ENCODE data around the gene CXorf58. TPM values are rescaled to one million over a fixed set of nuclear protein-coding genes. Genes with fewer than 3 reads are reported as not detected.
A peak's percentile ranks its signal among the peaks of the same experiment; 100 is the strongest.

Gene CXorf58
- total RNA-seq, 1 donor from 2014 or later, result not detected

GRCh38 chrX:23944234-23944633 is 36.4 kb downstream of the CXorf58 start:
- TF ChIP-seq, protein P1, sequence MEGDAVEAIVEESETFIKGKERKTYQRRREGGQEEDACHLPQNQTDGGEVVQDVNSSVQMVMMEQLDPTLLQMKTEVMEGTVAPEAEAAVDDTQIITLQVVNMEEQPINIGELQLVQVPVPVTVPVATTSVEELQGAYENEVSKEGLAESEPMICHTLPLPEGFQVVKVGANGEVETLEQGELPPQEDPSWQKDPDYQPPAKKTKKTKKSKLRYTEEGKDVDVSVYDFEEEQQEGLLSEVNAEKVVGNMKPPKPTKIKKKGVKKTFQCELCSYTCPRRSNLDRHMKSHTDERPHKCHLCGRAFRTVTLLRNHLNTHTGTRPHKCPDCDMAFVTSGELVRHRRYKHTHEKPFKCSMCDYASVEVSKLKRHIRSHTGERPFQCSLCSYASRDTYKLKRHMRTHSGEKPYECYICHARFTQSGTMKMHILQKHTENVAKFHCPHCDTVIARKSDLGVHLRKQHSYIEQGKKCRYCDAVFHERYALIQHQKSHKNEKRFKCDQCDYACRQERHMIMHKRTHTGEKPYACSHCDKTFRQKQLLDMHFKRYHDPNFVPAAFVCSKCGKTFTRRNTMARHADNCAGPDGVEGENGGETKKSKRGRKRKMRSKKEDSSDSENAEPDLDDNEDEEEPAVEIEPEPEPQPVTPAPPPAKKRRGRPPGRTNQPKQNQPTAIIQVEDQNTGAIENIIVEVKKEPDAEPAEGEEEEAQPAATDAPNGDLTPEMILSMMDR (IDR thresholded peaks at IDR 0.05), result no peak
- no peaks in the 10 kb centered on the region for H3K9me3 Mint-ChIP-seq (ENCODE audit: unreplicated experiment)
- H3K4me1 Mint-ChIP-seq (ENCODE audit: unreplicated experiment), result peaks cover under 1% of the 10 kb centered on the region
- H3K36me3 Mint-ChIP-seq (ENCODE audit: unreplicated experiment), result peaks cover 2% of the 10 kb centered on the region
- peaks cover 11% of the 10 kb centered on the region for H3K27me3 Mint-ChIP-seq (ENCODE audit: unreplicated experiment)
- H3K27ac Mint-ChIP-seq (ENCODE audit: unreplicated experiment), result no peak overlapping the region
- H3K4me3 Mint-ChIP-seq (ENCODE audit: unreplicated experiment), result no peak overlapping the region
- DNase-seq (ENCODE audit: extremely low spot score, unreplicated experiment), result no peak

- Mint-ChIP-seq H3K4me1 (ENCODE audit: unreplicated experiment) (no peaks in the 10 kb centered on the region), H3K27me3 (ENCODE audit: unreplicated experiment) (peaks cover 11% of the 10 kb centered on the region), H3K27ac (ENCODE audit: unreplicated experiment) (no peak overlapping the region), H3K4me3 (ENCODE audit: unreplicated experiment) (no peak overlapping the region), H3K36me3 (ENCODE audit: unreplicated experiment) (peaks cover 2% of the 10 kb centered on the region), H3K9me3 (ENCODE audit: unreplicated experiment) (no peaks in the 10 kb centered on the region)
- DNase-seq (ENCODE audit: extremely low spot score, unreplicated experiment), result no peak
- TF ChIP-seq, protein P1 (IDR thresholded peaks at IDR 0.05), result no peak
Observed at GRCh38 chrX:23945206-23945605, 37.4 kb downstream of the CXorf58 start.

DNA sequence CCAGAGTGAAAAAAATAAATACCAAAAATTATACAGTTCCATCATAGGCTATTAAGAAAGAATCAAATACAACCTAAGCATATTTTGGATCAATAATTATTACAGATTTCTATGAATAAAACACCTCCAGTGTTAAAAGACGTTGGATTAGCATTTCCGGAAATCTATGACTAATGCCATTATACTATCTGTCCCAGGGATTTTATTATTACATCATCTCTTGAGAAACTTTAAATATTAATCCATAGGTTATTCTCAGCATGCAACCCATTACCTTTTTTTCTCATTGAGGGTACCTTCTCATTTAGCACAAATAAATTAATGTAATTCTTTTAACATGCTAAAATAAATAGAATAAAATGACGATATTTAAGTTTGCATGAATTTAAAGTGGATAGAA is 44.6 kb downstream of the CXorf58 start:
- no peak overlapping the region for H3K4me3 Mint-ChIP-seq (ENCODE audit: unreplicated experiment)
- H3K27me3 Mint-ChIP-seq (ENCODE audit: unreplicated experiment), result no peaks in the 10 kb centered on the region
- no peaks in the 10 kb centered on the region for H3K36me3 Mint-ChIP-seq (ENCODE audit: unreplicated experiment)
- peaks cover 12% of the 10 kb centered on the region for H3K4me1 Mint-ChIP-seq (ENCODE audit: unreplicated experiment)
- H3K27ac Mint-ChIP-seq (ENCODE audit: unreplicated experiment), result no peak overlapping the region
- no peaks in the 10 kb centered on the region for H3K9me3 Mint-ChIP-seq (ENCODE audit: unreplicated experiment)
- DNase-seq (ENCODE audit: extremely low spot score, unreplicated experiment), result no peak
- TF ChIP-seq, protein P1 (IDR thresholded peaks at IDR 0.05), result no peak

GRCh38 chrX:23952984-23953907 is 45.4 kb downstream of the CXorf58 start:
- Mint-ChIP-seq H3K36me3 (ENCODE audit: unreplicated experiment) (no peaks in the 10 kb centered on the region), H3K27ac (ENCODE audit: unreplicated experiment) (peak overlapping the region; percentile 62), H3K27me3 (ENCODE audit: unreplicated experiment) (no peaks in the 10 kb centered on the region), H3K9me3 (ENCODE audit: unreplicated experiment) (no peaks in the 10 kb centered on the region), H3K4me3 (ENCODE audit: unreplicated experiment) (peak overlapping the region; percentile 38), H3K4me1 (ENCODE audit: unreplicated experiment) (peaks cover 12% of the 10 kb centered on the region)
- TF ChIP-seq, protein P1 (IDR thresholded peaks at IDR 0.05), result no peak
- DNase-seq (ENCODE audit: extremely low spot score, unreplicated experiment), result no peak

GRCh38 chrX:23953908-23954269 is 46.1 kb downstream of the CXorf58 start:
- H3K27ac Mint-ChIP-seq (ENCODE audit: unreplicated experiment), result no peak overlapping the region
- H3K36me3 Mint-ChIP-seq (ENCODE audit: unreplicated experiment), result no peaks in the 10 kb centered on the region
- TF ChIP-seq, protein P1 (IDR thresholded peaks at IDR 0.05), result peak; percentile 6
- H3K9me3 Mint-ChIP-seq (ENCODE audit: unreplicated experiment), result no peaks in the 10 kb centered on the region
- H3K27me3 Mint-ChIP-seq (ENCODE audit: unreplicated experiment), result no peaks in the 10 kb centered on the region
- peak; percentile 27 for DNase-seq (ENCODE audit: extremely low spot score, unreplicated experiment)
- H3K4me3 Mint-ChIP-seq (ENCODE audit: unreplicated experiment), result no peak overlapping the region
- peaks cover 12% of the 10 kb centered on the region for H3K4me1 Mint-ChIP-seq (ENCODE audit: unreplicated experiment)

All from osteocyte (in vitro differentiated cells).